Fibroblast of villous mesenchyme (primary cell): ENCODE measurements around the gene PDE4D. TPM values are rescaled to one million over a fixed set of nuclear protein-coding genes. Genes with fewer than 3 reads are reported as not detected.
A peak's percentile ranks its signal among the peaks of the same experiment; 100 is the strongest.

Source experiments
- DNase-seq: peaks from one replicate; pipeline ENCODE4 v3.0.0-alpha.2; 2010; ENCODE audit warnings: low read depth
- H3K4me3 ChIP-seq: 2 replicates; pipeline ENCODE4 v1.5.1; 2011; ENCODE audit warnings: low read depth, mild to moderate bottlenecking, low read length
- total RNA-seq: library from RNA; depleted of rRNA; stranded (reverse); fragments of >200 nt; gene quantifications from 2 replicates; pipeline ENCODE4 v1.2.3, GENCODE V29; 2012
- TF ChIP-seq, protein P1 (sequence below): IDR thresholded peaks from 2 replicates; pipeline ENCODE4 v1.5.1; 2012; ENCODE audit warnings: low read depth, mild to moderate bottlenecking, low read length; ENCODE audit not compliant: insufficient read depth

The PDE4D gene
- total RNA-seq, 1 donor = 6.0 TPM

DNA sequence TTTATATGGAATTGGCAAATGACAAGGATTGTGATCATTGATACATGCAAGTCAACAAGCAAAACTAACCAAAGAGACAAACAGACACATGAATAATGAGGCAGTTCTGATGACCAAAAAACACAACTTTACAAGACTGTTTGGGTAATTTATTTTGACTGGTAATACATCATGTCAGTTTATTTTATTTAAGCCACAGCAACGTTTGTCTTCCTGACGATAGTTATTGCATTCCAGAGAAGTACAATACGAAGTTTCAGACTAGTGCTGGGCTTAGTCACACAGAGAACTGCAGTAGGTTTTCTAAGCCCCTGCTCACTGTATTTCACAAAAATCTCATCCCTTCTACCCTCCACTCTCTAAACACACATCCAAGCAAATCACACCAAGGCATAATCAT lies 796.4 kb downstream of the PDE4D start:
- H3K4me3 ChIP-seq = no peak overlapping the region
- peak; percentile 79 for DNase-seq
- TF ChIP-seq, protein P1, sequence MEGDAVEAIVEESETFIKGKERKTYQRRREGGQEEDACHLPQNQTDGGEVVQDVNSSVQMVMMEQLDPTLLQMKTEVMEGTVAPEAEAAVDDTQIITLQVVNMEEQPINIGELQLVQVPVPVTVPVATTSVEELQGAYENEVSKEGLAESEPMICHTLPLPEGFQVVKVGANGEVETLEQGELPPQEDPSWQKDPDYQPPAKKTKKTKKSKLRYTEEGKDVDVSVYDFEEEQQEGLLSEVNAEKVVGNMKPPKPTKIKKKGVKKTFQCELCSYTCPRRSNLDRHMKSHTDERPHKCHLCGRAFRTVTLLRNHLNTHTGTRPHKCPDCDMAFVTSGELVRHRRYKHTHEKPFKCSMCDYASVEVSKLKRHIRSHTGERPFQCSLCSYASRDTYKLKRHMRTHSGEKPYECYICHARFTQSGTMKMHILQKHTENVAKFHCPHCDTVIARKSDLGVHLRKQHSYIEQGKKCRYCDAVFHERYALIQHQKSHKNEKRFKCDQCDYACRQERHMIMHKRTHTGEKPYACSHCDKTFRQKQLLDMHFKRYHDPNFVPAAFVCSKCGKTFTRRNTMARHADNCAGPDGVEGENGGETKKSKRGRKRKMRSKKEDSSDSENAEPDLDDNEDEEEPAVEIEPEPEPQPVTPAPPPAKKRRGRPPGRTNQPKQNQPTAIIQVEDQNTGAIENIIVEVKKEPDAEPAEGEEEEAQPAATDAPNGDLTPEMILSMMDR = no peak

- TF ChIP-seq, protein P1 = no peak
- peak; percentile 85 for DNase-seq
- H3K4me3 ChIP-seq = no peak overlapping the region
Measured at GRCh38 chr5:59095480-59095879, 798.0 kb downstream of the PDE4D start.

- TF ChIP-seq, protein P1 = no peak
- H3K4me3 ChIP-seq = no peak overlapping the region
- no peak for DNase-seq
Measured at GRCh38 chr5:59094864-59095263, 798.7 kb downstream of the PDE4D start.

- TF ChIP-seq, protein P1 = no peak
- H3K4me3 ChIP-seq = peak overlapping the region; percentile 60
- DNase-seq = peak; percentile 77
Measured at GRCh38 chr5:59093329-59093728, 800.2 kb downstream of the PDE4D start.

GRCh38 chr5:59092758-59093157 lies 800.8 kb downstream of the PDE4D start:
- peak; percentile 61 for DNase-seq
- TF ChIP-seq, protein P1 = no peak
- peak overlapping the region; percentile 60 for H3K4me3 ChIP-seq

DNA sequence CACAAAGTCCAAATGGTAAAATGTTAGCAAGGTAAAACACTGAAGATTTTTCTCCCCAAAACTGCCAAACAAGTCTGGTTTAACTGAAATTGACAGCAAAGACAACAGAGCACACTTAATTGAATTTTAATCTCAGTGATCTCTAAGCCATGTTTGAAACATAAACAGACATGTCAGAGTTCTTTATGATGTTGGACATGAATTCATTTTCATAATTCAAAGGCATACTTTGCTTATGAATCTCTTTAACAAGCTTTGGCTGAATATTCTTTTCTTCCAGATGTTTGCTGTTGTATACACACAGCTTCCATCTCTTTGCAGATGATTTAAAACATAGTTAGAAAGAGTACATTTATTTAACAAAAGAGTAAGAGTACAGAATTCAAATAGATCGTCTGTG lies 801.6 kb downstream of the PDE4D start:
- DNase-seq = peak; percentile 82
- H3K4me3 ChIP-seq = peak overlapping the region; percentile 60
- TF ChIP-seq, protein P1 = no peak

DNA sequence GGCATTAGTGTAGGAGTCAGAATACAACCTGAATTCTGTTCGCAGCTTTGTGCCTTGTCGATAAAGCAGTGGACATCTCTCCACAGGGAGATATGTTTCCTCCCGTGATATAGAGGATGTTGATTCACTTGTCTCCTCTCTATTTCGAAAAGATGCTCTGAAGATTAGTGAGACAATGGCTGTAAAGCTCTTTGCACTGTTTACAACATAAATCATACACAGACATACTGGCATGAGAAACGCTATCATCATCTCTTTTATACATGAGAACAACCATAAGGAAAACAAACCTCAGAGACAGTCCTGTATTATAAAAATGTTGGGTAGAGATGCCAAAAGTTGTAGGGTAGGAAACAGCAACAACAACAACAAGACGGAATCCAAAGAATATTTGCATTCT lies 803.2 kb downstream of the PDE4D start:
- TF ChIP-seq, protein P1 = no peak
- H3K4me3 ChIP-seq = no peak overlapping the region
- no peak for DNase-seq
